Measurements from ENCODE around the gene MCTP1. TPM values are rescaled to one million over a fixed set of nuclear protein-coding genes. Genes with fewer than 3 reads are reported as not detected.

MCTP1 gene
- total and polyA plus RNA-seq, 2 donors from 2014 or later = 1.4 to 19.3 TPM

- Histone ChIP-seq H3K27ac (ENCODE audit: low read depth in 2 of 2, low read length in 2 of 2) (no peak overlapping the region), H3K36me3 (ENCODE audit: control insufficient read depth in 2 of 3, insufficient read depth in 3 of 3, low read length in 3 of 3) (no peaks in the 10 kb centered on the region), H3K4me1 (ENCODE audit: control insufficient read depth in 2 of 3, insufficient read depth in 2 of 3, low read depth in 1 of 3, low read length in 3 of 3) (no peaks in the 10 kb centered on the region), H3K27me3 (ENCODE audit: control insufficient read depth, insufficient read depth, low read length) (no peaks in the 10 kb centered on the region), H3K9me3 (ENCODE audit: control insufficient read depth in 2 of 3, insufficient read depth in 1 of 3, low read length in 3 of 3) (no peaks in the 10 kb centered on the region), H3K4me3 (ENCODE audit: low read length in 3 of 3) (no peak overlapping the region), H3K9ac (ENCODE audit: low read length in 3 of 3) (no peak overlapping the region)
- DNase-seq (no peak), FAIRE-seq (no peak)
- intact Hi-C loops (cut with DNase I) = no loop called here
- TF ChIP-seq CTCF (IDR thresholded peaks at IDR 0.05; ENCODE audit: borderline replicate concordance, extremely low read depth, insufficient read depth) = no peak
Measured at GRCh38 chr5:95237324-95237723, 47.6 kb downstream of the MCTP1 start.

- no peaks in the 10 kb centered on the region for H3K27me3 ChIP-seq (ENCODE audit: control insufficient read depth, insufficient read depth, low read length)
- DNase-seq (no peak), FAIRE-seq (no peak)
- H3K36me3 ChIP-seq (ENCODE audit: control insufficient read depth in 2 of 3, insufficient read depth in 3 of 3, low read length in 3 of 3) = no peaks in the 10 kb centered on the region
- no peaks in the 10 kb centered on the region for H3K9me3 ChIP-seq (ENCODE audit: control insufficient read depth in 2 of 3, insufficient read depth in 1 of 3, low read length in 3 of 3)
- no peak overlapping the region for H3K27ac ChIP-seq (ENCODE audit: low read depth in 2 of 2, low read length in 2 of 2)
- H3K9ac ChIP-seq (ENCODE audit: low read length in 3 of 3) = no peak overlapping the region
- intact Hi-C loops (cut with DNase I) = no loop called here
- TF ChIP-seq CTCF (IDR thresholded peaks at IDR 0.05; ENCODE audit: borderline replicate concordance, extremely low read depth, insufficient read depth) = no peak
- no peak overlapping the region for H3K4me3 ChIP-seq (ENCODE audit: low read length in 3 of 3)
- no peaks in the 10 kb centered on the region for H3K4me1 ChIP-seq (ENCODE audit: control insufficient read depth in 2 of 3, insufficient read depth in 2 of 3, low read depth in 1 of 3, low read length in 3 of 3)
Measured at GRCh38 chr5:95235439-95235982, 49.4 kb downstream of the MCTP1 start.

GRCh38 chr5:95229646-95230045 is 55.2 kb downstream of the MCTP1 start:
- Histone ChIP-seq H3K9me3 (ENCODE audit: control insufficient read depth in 2 of 3, insufficient read depth in 1 of 3, low read length in 3 of 3) (no peaks in the 10 kb centered on the region), H3K9ac (ENCODE audit: low read length in 3 of 3) (no peak overlapping the region), H3K4me3 (ENCODE audit: low read length in 3 of 3) (no peak overlapping the region), H3K36me3 (ENCODE audit: control insufficient read depth in 2 of 3, insufficient read depth in 3 of 3, low read length in 3 of 3) (no peaks in the 10 kb centered on the region), H3K27ac (ENCODE audit: low read depth in 2 of 2, low read length in 2 of 2) (no peak overlapping the region), H3K4me1 (ENCODE audit: control insufficient read depth in 2 of 3, insufficient read depth in 2 of 3, low read depth in 1 of 3, low read length in 3 of 3) (no peaks in the 10 kb centered on the region), H3K27me3 (ENCODE audit: control insufficient read depth, insufficient read depth, low read length) (no peaks in the 10 kb centered on the region)
- FAIRE-seq = no peak
- DNase-seq = no peak
- no peak for TF ChIP-seq CTCF (IDR thresholded peaks at IDR 0.05; ENCODE audit: borderline replicate concordance, extremely low read depth, insufficient read depth)
- intact Hi-C loops (cut with DNase I) = no loop called here

Data from kidney (tissue), 14 donors.